Duodenal mucosa (tissue), 2 donors: Measurements from ENCODE around the gene GDE1.

Experiments
- H3K27ac ChIP-seq: one replicate; pipeline ENCODE4 v1.7.0; 2013; ENCODE audit warnings: low read depth, low read length
- H3K27me3 ChIP-seq, 2 donors: one replicate each; pipeline ENCODE4 v1.7.0; 2013; ENCODE audit warnings: low read length in 2 of 2, control low read depth in 1 of 2; ENCODE audit not compliant: insufficient read depth in 2 of 2, control insufficient read depth in 1 of 2
- H3K36me3 ChIP-seq, 2 donors: one replicate each; pipeline ENCODE4 v1.7.0; 2013; ENCODE audit warnings: low read length in 2 of 2, control low read depth in 1 of 2; ENCODE audit not compliant: insufficient read depth in 2 of 2, control insufficient read depth in 1 of 2
- H3K4me1 ChIP-seq, 2 donors: one replicate each; pipeline ENCODE4 v1.7.0; 2013; ENCODE audit warnings: low read length in 2 of 2, control low read depth in 1 of 2; ENCODE audit not compliant: insufficient read depth in 2 of 2, control insufficient read depth in 1 of 2
- H3K4me3 ChIP-seq, 2 donors: one replicate each; pipeline ENCODE4 v1.7.0; 2013; ENCODE audit warnings: low read length in 2 of 2, low read depth in 1 of 2
- H3K9ac ChIP-seq, 2 donors: one replicate each; pipeline ENCODE4 v1.7.0; 2013; ENCODE audit warnings: low read length in 2 of 2, low read depth in 1 of 2
- H3K9me3 ChIP-seq, 2 donors: one replicate each; pipeline ENCODE4 v1.7.0; 2013; ENCODE audit warnings: low read length in 2 of 2, control low read depth in 1 of 2; ENCODE audit not compliant: control insufficient read depth in 1 of 2

GDE1 gene

DNA sequence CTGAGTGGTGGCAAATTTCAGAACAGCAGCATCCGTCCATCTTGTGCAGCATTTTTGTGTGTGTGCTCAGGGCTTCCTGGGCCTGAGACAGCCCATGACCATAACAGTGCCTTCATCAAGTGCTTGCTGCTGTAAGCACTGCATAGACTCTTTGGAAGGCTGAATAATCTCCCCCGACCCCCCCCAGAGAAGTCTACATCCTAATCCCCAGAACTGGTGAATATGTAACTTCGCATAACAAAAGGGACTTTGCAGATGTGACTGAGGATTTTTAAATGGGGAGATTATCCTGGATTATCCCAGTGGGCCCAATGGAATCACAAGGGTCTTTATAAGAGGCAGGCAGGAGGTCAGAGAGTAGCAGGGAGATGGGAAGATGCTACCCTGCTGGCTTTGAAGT lies 53.6 kb downstream of the GDE1 start:
- H3K27ac ChIP-seq: no peak overlapping the region
- no peak overlapping the region for H3K9ac ChIP-seq
- no peaks in the 10 kb centered on the region for H3K9me3 ChIP-seq
- H3K4me1 ChIP-seq: no peaks in the 10 kb centered on the region
- H3K4me3 ChIP-seq: no peak overlapping the region
- peaks cover 25 to 59% of the 10 kb centered on the region in 2 donors for H3K36me3 ChIP-seq
- no peaks in the 10 kb centered on the region for H3K27me3 ChIP-seq

DNA sequence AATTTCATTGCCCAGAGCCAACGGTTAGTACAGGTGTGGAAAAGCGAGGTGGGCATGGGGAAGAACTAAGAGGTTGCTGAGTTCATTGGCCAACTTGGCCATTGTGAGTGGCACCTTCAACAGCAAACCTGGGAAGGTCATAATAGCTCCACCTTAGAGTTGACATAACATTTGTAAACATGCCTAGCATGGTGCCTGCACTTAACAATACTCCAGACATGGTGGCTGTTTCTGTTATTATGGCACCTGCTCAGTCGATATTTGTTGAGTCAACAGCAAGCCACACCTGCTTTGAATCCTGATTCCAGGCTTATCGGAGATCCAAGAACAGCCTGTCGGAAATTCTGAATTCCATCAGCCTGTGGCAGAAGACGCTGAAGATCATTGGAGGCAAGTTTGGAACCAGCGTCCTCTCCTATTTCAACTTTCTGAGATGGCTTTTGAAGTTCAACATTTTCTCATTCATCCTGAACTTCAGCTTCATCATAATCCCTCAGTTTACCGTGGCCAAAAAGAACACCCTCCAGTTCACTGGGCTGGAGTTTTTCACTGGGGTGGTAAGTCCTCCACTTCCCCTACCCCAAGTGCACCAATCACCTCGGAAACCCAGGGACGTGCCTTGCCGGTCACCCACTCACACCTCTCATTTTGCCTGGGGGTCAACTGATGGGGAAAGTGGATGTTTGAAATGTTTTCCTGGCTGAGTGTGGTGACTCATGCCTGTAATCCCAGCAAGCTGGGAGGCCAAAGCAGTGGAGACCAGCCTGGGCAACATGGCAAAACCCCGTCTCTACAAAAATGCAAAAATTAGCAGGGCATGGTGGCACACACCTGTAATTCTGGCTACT lies 58.2 kb downstream of the GDE1 start:
- no peaks in the 10 kb centered on the region for H3K9me3 ChIP-seq
- H3K27ac ChIP-seq: no peak overlapping the region
- H3K4me1 ChIP-seq: no peaks in the 10 kb centered on the region
- no peaks in the 10 kb centered on the region for H3K27me3 ChIP-seq
- H3K36me3 ChIP-seq: peaks cover 21 to 60% of the 10 kb centered on the region in 2 donors
- no peak overlapping the region for H3K4me3 ChIP-seq
- H3K9ac ChIP-seq: no peak overlapping the region

DNA sequence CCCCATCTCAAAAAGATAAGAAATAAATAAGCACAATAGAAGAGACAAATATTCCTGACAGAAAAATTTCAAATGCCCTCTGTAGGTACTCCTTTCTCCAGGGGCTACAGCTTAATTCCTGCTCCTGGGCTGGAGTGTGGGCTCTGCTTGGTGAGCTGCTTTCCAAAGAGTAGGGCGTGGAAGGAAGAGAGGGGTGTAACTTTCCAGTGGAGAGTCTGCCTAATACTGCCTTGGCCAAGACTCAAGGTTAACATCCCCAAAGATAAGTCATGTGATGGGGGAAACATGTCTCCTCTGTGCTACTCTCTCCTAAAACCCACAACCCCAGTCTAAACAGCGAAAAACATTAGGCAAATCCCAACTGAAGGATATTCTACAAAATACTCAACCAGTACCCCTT lies 61.5 kb downstream of the GDE1 start:
- Histone ChIP-seq H3K9me3 (no peaks in the 10 kb centered on the region), H3K27ac (no peak overlapping the region), H3K27me3 (no peaks in the 10 kb centered on the region), H3K4me1 (no peaks in the 10 kb centered on the region), H3K36me3 (peaks cover 24 to 49% of the 10 kb centered on the region in 2 donors), H3K4me3 (no peak overlapping the region), H3K9ac (no peak overlapping the region)

DNA sequence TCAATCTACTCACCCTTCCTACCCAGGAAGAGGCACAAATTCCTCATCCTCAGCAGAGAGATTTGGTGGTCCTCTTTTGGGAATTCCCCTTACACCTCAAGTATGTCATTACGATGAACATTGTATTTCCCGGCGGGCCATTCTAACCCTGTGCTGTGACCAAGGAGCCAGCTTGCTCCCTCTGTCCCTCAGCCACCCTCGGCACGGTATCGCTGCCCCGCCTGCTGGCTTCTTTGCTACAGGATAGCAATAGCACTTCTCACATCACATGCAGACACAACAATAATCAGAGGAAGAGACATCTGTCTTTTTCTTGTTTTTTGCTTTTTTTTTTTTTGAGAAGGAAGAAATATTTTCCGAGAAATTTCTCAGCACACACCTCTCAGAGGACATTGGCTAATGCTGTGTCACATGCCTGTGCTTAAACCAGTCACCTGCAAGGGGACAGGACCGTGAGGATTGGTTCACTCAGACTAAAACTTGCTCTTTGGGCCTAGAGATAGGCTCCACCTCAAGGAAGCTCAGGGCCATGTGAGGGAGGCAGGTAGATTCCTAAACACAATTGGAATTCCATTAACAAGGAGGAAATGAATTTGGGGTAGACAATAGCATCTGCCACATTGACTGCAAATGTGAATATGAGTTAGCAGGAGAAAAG lies 63.0 kb downstream of the GDE1 start:
- no peaks in the 10 kb centered on the region for H3K4me1 ChIP-seq
- no peak overlapping the region for H3K4me3 ChIP-seq
- no peaks in the 10 kb centered on the region for H3K9me3 ChIP-seq
- no peaks in the 10 kb centered on the region for H3K27me3 ChIP-seq
- H3K9ac ChIP-seq: no peak overlapping the region
- H3K36me3 ChIP-seq: peaks cover 23 to 50% of the 10 kb centered on the region in 2 donors
- H3K27ac ChIP-seq: no peak overlapping the region
